Regular cardiac myocyte (primary cell): ENCODE results near the gene RSKR. TPM values are rescaled to one million over a fixed set of nuclear protein-coding genes. Genes with fewer than 3 reads are reported as not detected.

ENCODE experiments used
- total RNA-seq: library from RNA; depleted of rRNA; stranded (reverse); fragments of >200 nt; gene quantifications from 2 replicates; pipeline ENCODE4 v1.2.3, GENCODE V29; 2014

Gene RSKR, protein sequence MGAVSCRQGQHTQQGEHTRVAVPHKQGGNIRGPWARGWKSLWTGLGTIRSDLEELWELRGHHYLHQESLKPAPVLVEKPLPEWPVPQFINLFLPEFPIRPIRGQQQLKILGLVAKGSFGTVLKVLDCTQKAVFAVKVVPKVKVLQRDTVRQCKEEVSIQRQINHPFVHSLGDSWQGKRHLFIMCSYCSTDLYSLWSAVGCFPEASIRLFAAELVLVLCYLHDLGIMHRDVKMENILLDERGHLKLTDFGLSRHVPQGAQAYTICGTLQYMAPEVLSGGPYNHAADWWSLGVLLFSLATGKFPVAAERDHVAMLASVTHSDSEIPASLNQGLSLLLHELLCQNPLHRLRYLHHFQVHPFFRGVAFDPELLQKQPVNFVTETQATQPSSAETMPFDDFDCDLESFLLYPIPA
- total RNA-seq = 3.3 and 5.6 TPM in 2 replicates

DNA sequence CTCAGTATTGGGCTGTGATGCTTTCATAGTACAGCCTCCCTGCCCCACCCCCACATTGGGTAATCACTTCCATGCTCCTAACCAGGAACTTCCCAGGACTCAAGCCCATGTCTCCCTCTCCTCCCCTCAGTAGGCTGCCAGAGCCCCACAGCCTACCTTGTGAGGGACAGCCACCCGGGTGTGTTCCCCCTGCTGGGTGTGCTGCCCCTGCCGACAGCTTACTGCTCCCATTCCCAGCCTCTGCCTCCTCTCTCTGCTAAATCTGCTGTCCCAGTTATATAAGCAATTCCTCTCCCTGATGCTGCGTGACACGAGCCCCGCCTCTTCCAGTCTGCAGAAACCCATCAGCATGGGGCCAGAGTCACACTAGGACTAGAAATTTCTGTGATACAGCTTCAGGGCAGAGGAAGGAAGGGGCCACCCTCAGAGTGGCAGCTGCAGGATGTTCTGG lies at the start of gene RSKR:
RSKR (minus strand) TSS at position 255 of the 451 bp plus-strand sequence; CDS start at position 231, 24 bp downstream.

DNA sequence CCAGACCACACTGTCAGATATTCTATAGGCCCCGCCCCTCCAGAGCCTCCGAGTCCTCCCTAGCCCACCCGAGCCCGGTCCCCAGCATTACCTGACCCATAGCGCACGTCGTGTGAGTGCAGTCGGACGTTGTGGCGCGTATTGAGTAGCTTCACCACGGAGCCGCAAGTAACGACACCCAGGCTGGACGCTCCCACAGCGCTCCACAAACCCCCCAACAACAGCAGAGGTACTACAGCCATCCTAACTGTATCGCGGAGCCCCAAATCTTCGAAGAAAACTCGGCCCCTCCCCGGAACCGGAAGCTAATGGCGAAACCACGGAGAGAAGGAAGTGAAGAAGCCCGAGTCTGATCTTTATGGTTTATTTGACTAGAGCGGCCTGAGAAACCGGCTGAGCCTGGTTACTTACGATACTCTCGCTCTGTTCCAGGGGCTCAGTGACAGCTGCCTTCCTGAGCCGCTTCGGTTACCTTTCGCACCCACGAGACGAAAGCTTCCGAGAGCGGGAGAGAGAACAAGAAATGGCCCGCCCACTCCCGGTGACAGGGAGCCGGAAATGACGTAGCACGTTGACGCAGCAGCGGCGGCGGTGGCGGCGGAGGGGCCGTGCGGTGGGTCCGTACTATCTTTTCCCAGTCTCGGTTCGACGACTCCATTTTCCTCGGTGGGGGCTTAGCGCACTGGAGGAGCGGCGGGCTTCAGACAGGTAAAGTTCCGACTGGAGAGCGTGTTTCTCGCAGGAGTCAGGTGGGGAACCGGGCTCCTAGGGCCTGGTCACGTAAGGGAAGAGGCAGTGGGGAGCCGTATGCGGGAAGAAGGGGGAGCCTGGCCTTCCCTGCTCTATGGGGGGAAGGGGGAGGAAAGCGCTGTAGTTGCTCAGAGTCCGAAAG lies 47.9 kb upstream of the RSKR start, which contains the start of the genes SDF2 and SUPT6H:
SDF2 (minus strand) TSS at position 272 of the 892 bp plus-strand sequence; CDS start at position 242, 30 bp downstream.
SUPT6H (plus strand) TSS at position 571 of the 892 bp plus-strand sequence. CDS start 11,197 bp downstream, outside the sequence.

DNA sequence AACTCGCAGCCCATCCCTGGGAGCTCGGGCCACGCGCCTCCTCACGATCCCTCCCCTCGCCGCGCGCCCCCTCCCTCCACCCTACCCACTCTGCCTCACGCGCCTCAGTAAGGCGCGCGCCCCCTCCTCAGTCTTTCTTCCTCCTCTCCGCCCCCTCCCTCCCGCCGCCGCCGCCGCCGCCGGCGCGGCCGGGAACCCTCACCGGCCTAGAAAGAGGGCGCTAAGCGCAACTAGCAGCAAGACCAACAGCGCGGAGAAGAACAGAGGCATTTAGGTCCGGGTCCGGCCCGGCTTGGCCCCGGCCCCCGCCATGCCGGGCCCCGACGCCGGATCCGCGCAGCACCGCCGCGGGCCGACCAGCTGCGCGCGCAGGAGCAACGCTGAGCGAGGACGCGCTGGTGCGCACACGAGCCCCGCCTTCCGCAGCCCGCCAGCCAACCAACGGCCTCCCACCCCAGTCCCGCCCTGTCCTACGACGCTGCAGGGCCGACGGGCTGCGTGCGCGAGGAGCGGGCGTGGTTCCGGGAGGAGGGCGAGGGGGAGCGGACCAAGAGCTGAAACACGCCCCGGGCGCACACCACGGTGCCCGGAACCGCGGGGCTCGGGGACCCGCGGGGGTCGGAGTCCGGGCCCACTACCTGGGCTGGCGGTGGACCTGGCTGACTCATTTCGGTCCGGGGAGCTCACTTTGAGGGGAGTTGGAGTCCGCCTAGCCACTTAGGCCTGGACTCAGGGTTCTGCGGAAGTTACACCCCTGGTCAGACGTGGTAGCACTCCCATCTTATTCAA lies 31.0 kb upstream of the RSKR start, which contains the start of gene BLTP2:
BLTP2 (minus strand) TSS at position 372 of the 789 bp plus-strand sequence; CDS start at position 270, 102 bp downstream.

DNA sequence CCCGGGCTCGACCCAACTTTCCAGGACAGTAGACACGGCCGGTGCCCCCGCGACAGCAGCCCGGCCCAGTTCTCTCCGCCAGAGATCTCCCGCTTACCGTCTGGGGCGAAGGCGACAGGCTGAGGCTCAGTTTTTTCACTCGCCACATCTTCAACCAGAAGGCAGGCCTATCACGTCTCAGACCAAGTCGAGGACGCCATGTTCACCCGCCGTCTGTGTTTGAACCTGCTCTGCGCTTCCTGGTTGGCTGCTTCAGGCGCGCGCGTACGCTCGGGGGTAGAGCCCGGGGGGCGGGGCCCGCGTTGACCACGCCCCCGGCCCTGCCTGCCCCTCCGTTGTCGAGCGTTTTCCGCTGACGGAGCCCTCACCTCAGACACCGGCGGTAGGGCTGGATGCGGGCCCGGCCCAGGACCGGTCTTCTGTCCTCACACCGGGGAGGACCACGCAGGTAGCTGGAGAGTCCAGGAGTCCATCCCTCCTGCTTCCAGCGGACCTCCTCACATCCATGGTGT lies 15.1 kb downstream of the RSKR start, which contains the start of gene SPAG5:
SPAG5 (minus strand) TSS at position 227 of the 512 bp plus-strand sequence; CDS start at position 148, 79 bp downstream.

DNA sequence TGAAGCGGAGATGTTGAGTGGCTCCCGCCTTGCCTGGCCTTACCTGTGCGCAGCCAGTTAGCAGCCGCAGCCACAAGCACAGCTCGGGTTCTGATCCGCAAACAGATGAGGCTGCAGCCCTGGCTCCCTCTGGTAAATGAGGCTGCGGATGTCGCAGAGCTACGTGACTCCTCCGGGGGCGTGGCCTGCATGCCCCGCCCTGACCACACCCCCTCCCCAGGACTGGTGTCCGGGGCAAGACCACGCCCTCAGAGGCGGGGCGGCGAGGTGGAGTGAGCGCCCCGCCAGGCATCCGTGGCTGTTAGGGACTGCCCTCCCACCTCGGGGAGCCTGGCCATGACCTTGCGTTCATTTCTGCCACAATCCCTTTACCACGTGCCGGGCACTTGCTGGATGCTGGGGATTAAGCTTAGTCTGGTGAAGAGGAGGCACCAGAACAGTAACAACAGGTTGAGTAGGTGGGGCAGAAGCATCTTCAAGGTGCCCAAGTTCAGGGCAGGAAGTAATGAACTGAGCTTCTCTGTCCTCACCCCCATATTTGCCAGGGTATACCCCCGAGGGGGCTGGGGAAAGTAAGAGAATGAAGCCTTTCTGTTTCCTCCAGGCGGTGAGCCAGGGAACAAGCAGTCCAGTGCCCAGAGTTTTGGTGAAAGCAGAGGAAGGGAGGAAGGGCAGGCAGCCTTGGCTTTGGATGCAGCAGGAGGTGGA lies 37.1 kb downstream of the RSKR start, which contains the start of gene ALDOC:
ALDOC (minus strand) TSS at position 138 of the 708 bp plus-strand sequence. CDS start 1,363 bp downstream, outside the sequence.

DNA sequence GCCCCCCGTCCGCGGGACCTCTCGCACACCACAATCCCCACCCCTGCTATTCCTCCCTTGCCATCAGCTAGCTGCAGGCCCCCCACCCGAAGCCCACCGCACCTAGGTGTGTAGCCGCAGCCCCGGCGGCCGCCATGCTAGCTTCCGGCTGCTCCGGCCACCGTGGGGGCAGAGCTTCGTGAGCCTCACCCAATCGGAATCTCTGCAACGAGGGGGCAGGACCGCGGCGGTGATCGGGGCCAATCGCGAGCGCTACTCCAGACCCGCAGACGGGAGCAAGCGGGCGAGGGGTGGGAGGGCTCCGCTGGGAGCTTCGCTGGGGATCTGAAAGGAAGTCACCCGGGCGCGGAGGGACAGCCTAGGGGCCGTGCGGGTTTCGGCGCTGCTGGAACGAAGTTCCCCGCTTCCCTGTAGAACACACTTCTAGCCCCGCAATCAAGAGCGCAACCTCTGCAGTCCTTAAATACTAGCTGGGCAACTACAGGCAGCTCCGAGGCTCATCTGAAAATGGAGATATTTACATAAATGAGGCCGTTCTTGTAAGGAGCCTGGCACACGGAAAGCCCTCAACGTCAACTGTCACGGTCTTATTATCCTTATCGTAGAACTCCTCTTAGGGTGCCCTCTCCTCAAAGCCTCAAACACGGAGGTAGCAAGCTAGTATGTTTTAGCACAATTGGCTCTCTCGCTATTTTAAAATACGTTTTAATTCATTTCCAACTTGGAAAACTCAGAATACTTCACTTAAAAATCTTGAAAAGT lies 42.4 kb downstream of the RSKR start, which contains the start of gene PIGS:
PIGS (minus strand) TSS at position 164 of the 762 bp plus-strand sequence; CDS start at position 136, 28 bp downstream.

Other genes starting within 250 kb of the RSKR start
- gene SEBOX, start 249.0 kb downstream of the RSKR start, total RNA-seq = not detected in 2 replicates
- 0.19 and 7.0 TPM in 2 replicates for gene VTN, start 243.9 kb downstream of the RSKR start, total RNA-seq
- gene SARM1, start 242.5 kb downstream of the RSKR start, total RNA-seq = 5.9 and 7.5 TPM in 2 replicates
- 5.8 and 11.6 TPM in 2 replicates for gene SLC46A1, start 208.0 kb downstream of the RSKR start, total RNA-seq
- not detected in 2 replicates for gene SLC13A2, start 140.5 kb downstream of the RSKR start, total RNA-seq
- not detected in 2 replicates for gene FOXN1, start 107.8 kb downstream of the RSKR start, total RNA-seq
- gene UNC119, start 61.6 kb downstream of the RSKR start, total RNA-seq = 20.3 and 36.6 TPM in 2 replicates
- 55.8 and 71.6 TPM in 2 replicates for gene PIGS, start 42.7 kb downstream of the RSKR start, total RNA-seq
- gene ALDOC, start 37.3 kb downstream of the RSKR start, total RNA-seq = 46.6 and 129 TPM in 2 replicates
- 6.5 and 67.5 TPM in 2 replicates for gene SPAG5, start 15.2 kb downstream of the RSKR start, total RNA-seq
- 162 and 207 TPM in 2 replicates for gene BLTP2, start 31.0 kb upstream of the RSKR start, total RNA-seq
- gene SDF2, start 47.7 kb upstream of the RSKR start, total RNA-seq = 77.2 and 85.3 TPM in 2 replicates
- gene SUPT6H, start 48.0 kb upstream of the RSKR start, total RNA-seq = 36.4 and 50.2 TPM in 2 replicates
- 1.1 and 1.3 TPM in 2 replicates for gene PROCA1, start 97.7 kb upstream of the RSKR start, total RNA-seq
- 154 and 167 TPM in 2 replicates for gene RAB34, start 103.7 kb upstream of the RSKR start, total RNA-seq
- 436 and 732 TPM in 2 replicates for gene RPL23A, start 105.8 kb upstream of the RSKR start, total RNA-seq
- 3.9 and 8.8 TPM in 2 replicates for gene TLCD1, start 112.0 kb upstream of the RSKR start, total RNA-seq
- 2.1 and 2.3 TPM in 2 replicates for gene NEK8, start 114.6 kb upstream of the RSKR start, total RNA-seq
- 18.0 and 38.9 TPM in 2 replicates for gene TRAF4, start 129.8 kb upstream of the RSKR start, total RNA-seq
- 3.4 and 3.8 TPM in 2 replicates for gene FAM222B, start 228.6 kb upstream of the RSKR start, total RNA-seq
- gene ERAL1, start 240.8 kb upstream of the RSKR start, total RNA-seq = 24.0 and 42.2 TPM in 2 replicates